ENCODE measurements around the gene CFAP20DC. TPM values are rescaled to one million over a fixed set of nuclear protein-coding genes. Genes with fewer than 3 reads are reported as not detected.

The CFAP20DC gene
- total and polyA plus RNA-seq, 2 experiments from 2014 or later = 2.2 to 2.3 TPM

GRCh38 chr3:58899953-58900298 is 149.9 kb downstream of the CFAP20DC start:
- WGBS (ENCODE audit: low lambda C conversion rate, missing lambda C conversion rate) = 22% methylated on average over 2 of the region's 2 CpGs
- H3K27me3 ChIP-seq = no peaks in the 10 kb centered on the region
- no peaks in the 10 kb centered on the region for H3K79me2 ChIP-seq
- peaks cover 5% of the 10 kb centered on the region for H3K4me1 ChIP-seq (ENCODE audit: insufficient read depth)
- peak overlapping the region; percentile 34 for H3K4me2 ChIP-seq
- no peak for DNase-seq (ENCODE audit: low spot score)
- no peaks in the 10 kb centered on the region for H3K9me3 ChIP-seq (ENCODE audit: low read depth)
- no peaks in the 10 kb centered on the region for H3K9me2 ChIP-seq (replicated peaks; ENCODE audit: insufficient read depth)
- no peak for TF ChIP-seq CTCF (IDR thresholded peaks at IDR 0.05; ENCODE audit: poor library complexity)
- TF ChIP-seq EZH2phosphoT487 (IDR thresholded peaks at IDR 0.05; ENCODE audit: low read depth, severe bottlenecking, unreplicated experiment) = no peak
- TF ChIP-seq EZH2 (IDR thresholded peaks at IDR 0.05; ENCODE audit: borderline replicate concordance) = no peak
- no peaks in the 10 kb centered on the region for H4K20me1 ChIP-seq (ENCODE audit: insufficient read depth, poor library complexity, severe bottlenecking)
- H3K4me3 ChIP-seq = no peak overlapping the region
- H3K36me3 ChIP-seq (replicated peaks; ENCODE audit: insufficient read depth, low read depth) = no peaks in the 10 kb centered on the region
- H2AFZ ChIP-seq = no peak overlapping the region
- H3K27ac ChIP-seq = no peak overlapping the region

- no peaks in the 10 kb centered on the region for H3K36me3 ChIP-seq (replicated peaks; ENCODE audit: insufficient read depth, low read depth)
- no peak overlapping the region for H3K4me3 ChIP-seq
- TF ChIP-seq EZH2 (IDR thresholded peaks at IDR 0.05; ENCODE audit: borderline replicate concordance) = no peak
- no peak for TF ChIP-seq EZH2phosphoT487 (IDR thresholded peaks at IDR 0.05; ENCODE audit: low read depth, severe bottlenecking, unreplicated experiment)
- no peak for TF ChIP-seq CTCF (IDR thresholded peaks at IDR 0.05; ENCODE audit: poor library complexity)
- no peaks in the 10 kb centered on the region for H4K20me1 ChIP-seq (ENCODE audit: insufficient read depth, poor library complexity, severe bottlenecking)
- DNase-seq (ENCODE audit: low spot score) = peak; percentile 20
- no peaks in the 10 kb centered on the region for H3K9me2 ChIP-seq (replicated peaks; ENCODE audit: insufficient read depth)
- H3K4me1 ChIP-seq (ENCODE audit: insufficient read depth) = peaks cover 5% of the 10 kb centered on the region
- WGBS (ENCODE audit: low lambda C conversion rate, missing lambda C conversion rate) = 35% methylated on average over 8 of the region's 8 CpGs
- H3K27me3 ChIP-seq = no peaks in the 10 kb centered on the region
- no peaks in the 10 kb centered on the region for H3K9me3 ChIP-seq (ENCODE audit: low read depth)
- no peak overlapping the region for H2AFZ ChIP-seq
- peak overlapping the region; percentile 34 for H3K4me2 ChIP-seq
- H3K27ac ChIP-seq = no peak overlapping the region
- no peaks in the 10 kb centered on the region for H3K79me2 ChIP-seq
These were observed 150.5 kb downstream of the CFAP20DC start for GRCh38 chr3:58899159-58899952.

- no peaks in the 10 kb centered on the region for H4K20me1 ChIP-seq (ENCODE audit: insufficient read depth, poor library complexity, severe bottlenecking)
- H3K9me3 ChIP-seq (ENCODE audit: low read depth) = no peaks in the 10 kb centered on the region
- H3K79me2 ChIP-seq = no peaks in the 10 kb centered on the region
- no peaks in the 10 kb centered on the region for H3K36me3 ChIP-seq (replicated peaks; ENCODE audit: insufficient read depth, low read depth)
- no peaks in the 10 kb centered on the region for H3K9me2 ChIP-seq (replicated peaks; ENCODE audit: insufficient read depth)
- H3K4me3 ChIP-seq = no peak overlapping the region
- H3K4me2 ChIP-seq = no peak overlapping the region
- H2AFZ ChIP-seq = no peak overlapping the region
- no peak for TF ChIP-seq CTCF (IDR thresholded peaks at IDR 0.05; ENCODE audit: poor library complexity)
- no peak for TF ChIP-seq EZH2 (IDR thresholded peaks at IDR 0.05; ENCODE audit: borderline replicate concordance)
- DNase-seq (ENCODE audit: low spot score) = no peak
- H3K4me1 ChIP-seq (ENCODE audit: insufficient read depth) = peaks cover 5% of the 10 kb centered on the region
- no peaks in the 10 kb centered on the region for H3K27me3 ChIP-seq
- no peak overlapping the region for H3K27ac ChIP-seq
- 88% methylated on average over 2 of the region's 2 CpGs for WGBS (ENCODE audit: low lambda C conversion rate, missing lambda C conversion rate)
These were observed 151.3 kb downstream of the CFAP20DC start for GRCh38 chr3:58898513-58898912.
